ENCODE measurements around the gene PIK3AP1. TPM values are rescaled to one million over a fixed set of nuclear protein-coding genes. Genes with fewer than 3 reads are reported as not detected.

PIK3AP1 gene
- total RNA-seq, 4 donors from 2014 or later = 1.7 to 10.6 (median 8.4) TPM

- Histone ChIP-seq H3K36me3 (no peaks in the 10 kb centered on the region), H3K9me3 (no peaks in the 10 kb centered on the region), H3K27me3 (no peaks in the 10 kb centered on the region), H3K4me3 (no peak overlapping the region), H3K27ac (no peak overlapping the region), H3K4me1 (no peaks in the 10 kb centered on the region)
- no peak for TF ChIP-seq POLR2A (IDR thresholded peaks at IDR 0.05)
- TF ChIP-seq, protein P1, sequence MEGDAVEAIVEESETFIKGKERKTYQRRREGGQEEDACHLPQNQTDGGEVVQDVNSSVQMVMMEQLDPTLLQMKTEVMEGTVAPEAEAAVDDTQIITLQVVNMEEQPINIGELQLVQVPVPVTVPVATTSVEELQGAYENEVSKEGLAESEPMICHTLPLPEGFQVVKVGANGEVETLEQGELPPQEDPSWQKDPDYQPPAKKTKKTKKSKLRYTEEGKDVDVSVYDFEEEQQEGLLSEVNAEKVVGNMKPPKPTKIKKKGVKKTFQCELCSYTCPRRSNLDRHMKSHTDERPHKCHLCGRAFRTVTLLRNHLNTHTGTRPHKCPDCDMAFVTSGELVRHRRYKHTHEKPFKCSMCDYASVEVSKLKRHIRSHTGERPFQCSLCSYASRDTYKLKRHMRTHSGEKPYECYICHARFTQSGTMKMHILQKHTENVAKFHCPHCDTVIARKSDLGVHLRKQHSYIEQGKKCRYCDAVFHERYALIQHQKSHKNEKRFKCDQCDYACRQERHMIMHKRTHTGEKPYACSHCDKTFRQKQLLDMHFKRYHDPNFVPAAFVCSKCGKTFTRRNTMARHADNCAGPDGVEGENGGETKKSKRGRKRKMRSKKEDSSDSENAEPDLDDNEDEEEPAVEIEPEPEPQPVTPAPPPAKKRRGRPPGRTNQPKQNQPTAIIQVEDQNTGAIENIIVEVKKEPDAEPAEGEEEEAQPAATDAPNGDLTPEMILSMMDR (IDR thresholded peaks at IDR 0.05) = no peak
- DNase-seq = no peak
- intact Hi-C loops (cut with DNase I; ENCODE audit: low total_unique reads) = no loop called here
Measured at GRCh38 chr10:96646301-96646700, 74.0 kb downstream of the PIK3AP1 start.

DNA sequence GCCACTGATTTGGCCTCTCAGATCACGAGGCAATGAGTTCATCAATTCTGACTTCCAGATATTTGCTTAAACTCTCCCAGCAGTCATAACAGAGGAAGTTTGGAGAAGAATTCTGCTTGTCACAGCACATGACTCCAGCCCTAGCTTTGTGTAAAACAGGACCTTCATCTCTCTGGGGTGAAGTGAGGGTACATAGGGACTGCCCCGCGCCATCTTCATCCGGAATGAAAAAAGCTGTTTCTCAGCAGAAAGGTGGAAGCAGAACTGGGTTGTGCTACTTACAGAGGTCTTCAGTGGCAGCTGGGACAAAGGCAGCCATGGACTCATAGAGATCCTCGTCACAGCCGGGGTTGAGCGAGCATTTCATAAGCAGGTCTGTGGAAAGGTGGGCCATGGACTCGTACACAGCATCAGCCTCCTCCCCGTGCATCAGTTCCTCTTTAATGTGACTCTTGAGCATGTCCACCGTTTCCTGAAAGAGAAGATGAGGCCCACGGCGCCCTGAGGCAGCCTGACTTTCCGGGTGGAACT, 75.1 kb downstream of the PIK3AP1 start:
- Histone ChIP-seq H3K9me3 (no peaks in the 10 kb centered on the region), H3K27me3 (no peaks in the 10 kb centered on the region), H3K4me3 (no peak overlapping the region), H3K4me1 (no peaks in the 10 kb centered on the region), H3K36me3 (no peaks in the 10 kb centered on the region), H3K27ac (no peak overlapping the region)
- TF ChIP-seq, protein P1 (IDR thresholded peaks at IDR 0.05) = no peak
- no peak for TF ChIP-seq POLR2A (IDR thresholded peaks at IDR 0.05)
- DNase-seq = no peak
- intact Hi-C loops (cut with DNase I; ENCODE audit: low total_unique reads) = no loop called here

DNA sequence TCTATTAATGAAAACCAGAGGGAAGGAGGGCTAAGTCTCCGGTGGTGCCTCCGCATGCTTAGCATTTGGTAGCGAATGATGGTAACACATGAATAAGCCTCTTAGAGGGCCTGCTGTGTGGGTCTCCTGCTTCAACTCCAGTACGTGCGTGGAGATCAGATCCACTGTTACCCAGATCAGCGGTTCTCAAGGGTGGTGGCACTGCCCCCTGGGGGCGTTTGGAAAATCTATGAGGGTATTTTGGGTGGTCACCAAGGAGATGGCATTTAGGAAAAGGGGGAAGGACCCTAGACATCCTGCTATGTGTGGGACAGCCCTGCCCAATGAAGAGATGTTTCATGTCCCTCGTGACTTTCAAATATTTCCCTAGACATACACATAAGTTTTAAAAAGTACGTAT, 76.4 kb downstream of the PIK3AP1 start:
- no peak overlapping the region for H3K27ac ChIP-seq
- no peaks in the 10 kb centered on the region for H3K27me3 ChIP-seq
- no peaks in the 10 kb centered on the region for H3K9me3 ChIP-seq
- TF ChIP-seq, protein P1 (IDR thresholded peaks at IDR 0.05) = no peak
- no peak for TF ChIP-seq POLR2A (IDR thresholded peaks at IDR 0.05)
- no peak overlapping the region for H3K4me3 ChIP-seq
- no peak for DNase-seq
- intact Hi-C loops (cut with DNase I; ENCODE audit: low total_unique reads) = no loop called here
- no peaks in the 10 kb centered on the region for H3K4me1 ChIP-seq
- H3K36me3 ChIP-seq = no peaks in the 10 kb centered on the region

GRCh38 chr10:96642973-96643372, 77.3 kb downstream of the PIK3AP1 start:
- peak; percentile 21 to 28 for DNase-seq
- Histone ChIP-seq H3K36me3 (no peaks in the 10 kb centered on the region), H3K27ac (no peak overlapping the region), H3K4me3 (no peak overlapping the region), H3K9me3 (no peaks in the 10 kb centered on the region), H3K27me3 (no peaks in the 10 kb centered on the region), H3K4me1 (no peaks in the 10 kb centered on the region)
- intact Hi-C loops (cut with DNase I; ENCODE audit: low total_unique reads) = no loop called here
- TF ChIP-seq, protein P1 (IDR thresholded peaks at IDR 0.05) = peak in 2 of 4 experiments; percentile 12 to 25
- TF ChIP-seq POLR2A (IDR thresholded peaks at IDR 0.05) = no peak

- no peaks in the 10 kb centered on the region for H3K27me3 ChIP-seq
- no peaks in the 10 kb centered on the region for H3K4me1 ChIP-seq
- DNase-seq = no peak
- intact Hi-C loops (cut with DNase I; ENCODE audit: low total_unique reads) = no loop called here
- TF ChIP-seq POLR2A (IDR thresholded peaks at IDR 0.05) = no peak
- TF ChIP-seq, protein P1 (IDR thresholded peaks at IDR 0.05) = no peak
- H3K4me3 ChIP-seq = no peak overlapping the region
- no peaks in the 10 kb centered on the region for H3K9me3 ChIP-seq
- no peaks in the 10 kb centered on the region for H3K36me3 ChIP-seq
- no peak overlapping the region for H3K27ac ChIP-seq
Measured at GRCh38 chr10:96642530-96642929, 77.8 kb downstream of the PIK3AP1 start.

All from uterus (tissue), 4 donors.